Suprapubic skin (tissue), 4 donors: ENCODE data around the gene SEMA6A. TPM values are rescaled to one million over a fixed set of nuclear protein-coding genes. Genes with fewer than 3 reads are reported as not detected.

Experiments used
- DNase-seq, 2 donors: peaks; one replicate each; pipeline ENCODE4 v3.0.0-alpha.2; 2019; ENCODE audit warnings: low spot score in 2 of 2
- H3K27ac ChIP-seq: fragments of 200-600 bp; sonication (generic); one replicate; pipeline ENCODE4 v1.5.1; 2019
- H3K27me3 ChIP-seq: fragments of 200-600 bp; sonication (generic); one replicate; pipeline ENCODE4 v1.5.1; 2019
- H3K36me3 ChIP-seq: fragments of 200-600 bp; sonication (generic); one replicate; pipeline ENCODE4 v1.5.1; 2019
- H3K4me1 ChIP-seq: fragments of 200-600 bp; sonication (generic); one replicate; pipeline ENCODE4 v1.5.1; 2019
- H3K4me3 ChIP-seq: fragments of 200-600 bp; sonication (generic); one replicate; pipeline ENCODE4 v1.5.1; 2019; ENCODE audit warnings: mild to moderate bottlenecking
- H3K9me3 ChIP-seq: fragments of 200-600 bp; sonication (generic); one replicate; pipeline ENCODE4 v1.5.1; 2019
- CTCF ChIP-seq, 2 donors: fragments of 200-600 bp in 1 of 2; fragments of 450-650 bp in 1 of 2; sonication (generic) in 1 of 2; IDR thresholded peaks; one replicate each; pipeline ENCODE4 v1.5.1; 2016 to 2019; ENCODE audit warnings: antibody characterized with exemption in 2 of 2, mild to moderate bottlenecking in 1 of 2, moderate library complexity in 1 of 2
- EP300 ChIP-seq: sonication (generic); formaldehyde crosslinking; IDR thresholded peaks from one replicate; pipeline ENCODE4 v1.6.1; 2017; ENCODE audit warnings: antibody characterized with exemption
- POLR2A ChIP-seq, 2 donors: fragments of 450-650 bp; IDR thresholded peaks; one replicate each; pipeline ENCODE4 v1.6.1; 2017; ENCODE audit warnings: antibody characterized with exemption in 2 of 2, mild to moderate bottlenecking in 2 of 2, moderate library complexity in 2 of 2
- POLR2AphosphoS5 ChIP-seq, 3 donors: sonication (generic); formaldehyde crosslinking; IDR thresholded peaks; one replicate each; pipeline ENCODE4 v1.6.1; 2017; ENCODE audit warnings: antibody characterized with exemption in 3 of 3
- WGBS: methylation state at CpG from one replicate; pipeline ENCODE4 v1.1.5; 2018; 5-methylcytosine and 5-hydroxymethylcytosine counted together
- total RNA-seq, 4 donors: library from RNA; depleted of rRNA; stranded (reverse); fragments of >200 nt; gene quantifications; one replicate each; pipeline ENCODE4 v1.1.0, GENCODE V29; 2016

The SEMA6A gene
- total RNA-seq, 4 donors from 2014 or later = 7.4 to 27.8 (median 15.5) TPM

GRCh38 chr5:116488356-116489041, 86.1 kb downstream of the SEMA6A start:
- Histone ChIP-seq H3K4me1 (no peaks in the 10 kb centered on the region), H3K27ac (no peak overlapping the region), H3K9me3 (no peaks in the 10 kb centered on the region), H3K4me3 (no peak overlapping the region), H3K27me3 (no peaks in the 10 kb centered on the region), H3K36me3 (peaks cover 45% of the 10 kb centered on the region)
- no peak for TF ChIP-seq EP300
- TF ChIP-seq CTCF (IDR thresholded peaks at IDR 0.05) = no peak
- TF ChIP-seq POLR2A (IDR thresholded peaks at IDR 0.05) = no peak
- no peak for TF ChIP-seq POLR2AphosphoS5 (IDR thresholded peaks at IDR 0.05)
- DNase-seq = no peak
- 98% methylated on average over 6 of the region's 6 CpGs for WGBS

GRCh38 chr5:116487045-116487444, 87.6 kb downstream of the SEMA6A start:
- WGBS = 55% methylated on average over 1 of the region's 1 CpG
- no peaks in the 10 kb centered on the region for H3K27me3 ChIP-seq
- peaks cover 49% of the 10 kb centered on the region for H3K36me3 ChIP-seq
- no peak overlapping the region for H3K4me3 ChIP-seq
- no peak overlapping the region for H3K27ac ChIP-seq
- H3K9me3 ChIP-seq = no peaks in the 10 kb centered on the region
- H3K4me1 ChIP-seq = no peaks in the 10 kb centered on the region
- DNase-seq = no peak
- TF ChIP-seq POLR2AphosphoS5 (IDR thresholded peaks at IDR 0.05) (no peak), EP300 (no peak), CTCF (IDR thresholded peaks at IDR 0.05) (no peak), POLR2A (IDR thresholded peaks at IDR 0.05) (no peak)

- H3K4me3 ChIP-seq = no peak overlapping the region
Measured at GRCh38 chr5:116486588-116486987, 88.0 kb downstream of the SEMA6A start.

GRCh38 chr5:116484645-116485044, 90.0 kb downstream of the SEMA6A start:
- Histone ChIP-seq H3K36me3 (peaks cover 51% of the 10 kb centered on the region), H3K27ac (no peak overlapping the region), H3K4me1 (no peaks in the 10 kb centered on the region), H3K27me3 (no peaks in the 10 kb centered on the region), H3K9me3 (no peaks in the 10 kb centered on the region), H3K4me3 (no peak overlapping the region)
- no peak for TF ChIP-seq POLR2AphosphoS5 (IDR thresholded peaks at IDR 0.05)
- no peak for TF ChIP-seq CTCF (IDR thresholded peaks at IDR 0.05)
- TF ChIP-seq EP300 = no peak
- TF ChIP-seq POLR2A (IDR thresholded peaks at IDR 0.05) = no peak
- no peak for DNase-seq
- WGBS = 82% methylated on average over 4 of the region's 4 CpGs

More at GRCh38 chr5:116486588-116486987, 88.0 kb downstream of the SEMA6A start:
- Histone ChIP-seq H3K36me3 (peaks cover 49% of the 10 kb centered on the region), H3K9me3 (no peaks in the 10 kb centered on the region), H3K4me1 (no peaks in the 10 kb centered on the region), H3K27me3 (no peaks in the 10 kb centered on the region), H3K27ac (no peak overlapping the region)
- WGBS = 68% methylated on average over 8 of the region's 8 CpGs
- DNase-seq = no peak
- TF ChIP-seq POLR2A (IDR thresholded peaks at IDR 0.05) = no peak

- Histone ChIP-seq H3K36me3 (peaks cover 52% of the 10 kb centered on the region), H3K27ac (no peak overlapping the region), H3K9me3 (no peaks in the 10 kb centered on the region), H3K4me3 (no peak overlapping the region), H3K27me3 (no peaks in the 10 kb centered on the region), H3K4me1 (no peaks in the 10 kb centered on the region)
- no peak for DNase-seq
- no peak for TF ChIP-seq POLR2AphosphoS5 (IDR thresholded peaks at IDR 0.05)
- TF ChIP-seq CTCF (IDR thresholded peaks at IDR 0.05) = no peak
- TF ChIP-seq EP300 = no peak
- whole genome bisulfite sequencing = 83% methylated on average over 1 of the region's 1 CpG
Measured at GRCh38 chr5:116482394-116482793, 92.2 kb downstream of the SEMA6A start.
